ENCODE data around the gene AQP12A.

GRCh38 chr2:240737958-240738357, 46.3 kb downstream of the AQP12A start:
- TF ChIP-seq, protein P1, sequence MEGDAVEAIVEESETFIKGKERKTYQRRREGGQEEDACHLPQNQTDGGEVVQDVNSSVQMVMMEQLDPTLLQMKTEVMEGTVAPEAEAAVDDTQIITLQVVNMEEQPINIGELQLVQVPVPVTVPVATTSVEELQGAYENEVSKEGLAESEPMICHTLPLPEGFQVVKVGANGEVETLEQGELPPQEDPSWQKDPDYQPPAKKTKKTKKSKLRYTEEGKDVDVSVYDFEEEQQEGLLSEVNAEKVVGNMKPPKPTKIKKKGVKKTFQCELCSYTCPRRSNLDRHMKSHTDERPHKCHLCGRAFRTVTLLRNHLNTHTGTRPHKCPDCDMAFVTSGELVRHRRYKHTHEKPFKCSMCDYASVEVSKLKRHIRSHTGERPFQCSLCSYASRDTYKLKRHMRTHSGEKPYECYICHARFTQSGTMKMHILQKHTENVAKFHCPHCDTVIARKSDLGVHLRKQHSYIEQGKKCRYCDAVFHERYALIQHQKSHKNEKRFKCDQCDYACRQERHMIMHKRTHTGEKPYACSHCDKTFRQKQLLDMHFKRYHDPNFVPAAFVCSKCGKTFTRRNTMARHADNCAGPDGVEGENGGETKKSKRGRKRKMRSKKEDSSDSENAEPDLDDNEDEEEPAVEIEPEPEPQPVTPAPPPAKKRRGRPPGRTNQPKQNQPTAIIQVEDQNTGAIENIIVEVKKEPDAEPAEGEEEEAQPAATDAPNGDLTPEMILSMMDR (IDR thresholded peaks at IDR 0.05): no peak
- no peak for TF ChIP-seq EZH2phosphoT487 (IDR thresholded peaks at IDR 0.05)
- no peak for TF ChIP-seq EZH2 (IDR thresholded peaks at IDR 0.05)
